Fibroblast of skin of left biceps (primary cell): Measurements from ENCODE around the gene LIPG.
A peak's percentile ranks its signal among the peaks of the same experiment; 100 is the strongest.

Experiments used
- DNase-seq, 2 experiments: peaks; one replicate each; pipeline ENCODE4 v3.0.0-alpha.2; 2013; ENCODE audit warnings: low read depth in 2 of 2

The LIPG gene

GRCh38 chr18:49638891-49639557, 77.2 kb downstream of the LIPG start:
- DNase-seq = no peak

- DNase-seq = no peak
Observed at GRCh38 chr18:49639643-49640391, 78.0 kb downstream of the LIPG start.

GRCh38 chr18:49640741-49641140, 78.9 kb downstream of the LIPG start:
- no peak for DNase-seq

GRCh38 chr18:49645196-49645595, 83.3 kb downstream of the LIPG start:
- DNase-seq = no peak

- no peak for DNase-seq
Observed at GRCh38 chr18:49645841-49646351, 84.0 kb downstream of the LIPG start.

GRCh38 chr18:49646873-49647272, 85.0 kb downstream of the LIPG start:
- no peak for DNase-seq

GRCh38 chr18:49647496-49648168, 85.8 kb downstream of the LIPG start:
- peak in 1 of 2 experiments; percentile 15 for DNase-seq

- no peak for DNase-seq
Observed at GRCh38 chr18:49648326-49648725, 86.5 kb downstream of the LIPG start.
